ENCODE results near the gene PTPN5. TPM values are rescaled to one million over a fixed set of nuclear protein-coding genes. Genes with fewer than 3 reads are reported as not detected.

PTPN5 gene
- total RNA-seq, 1 experiment from 2014 or later = 1.4 TPM

GRCh38 chr11:18723991-18724390 lies 67.6 kb downstream of the PTPN5 start:
- H3K36me3 Mint-ChIP-seq (ENCODE audit: insufficient read depth in 1 of 3, low read depth in 3 of 3) = no peaks in the 10 kb centered on the region; a peak in 1 of 7 replicates
- Histone ChIP-seq H3K9ac (ENCODE audit: extremely low read depth, insufficient read length, low read length) (no peak overlapping the region), H2BK120ac (ENCODE audit: low read depth, low read length, poor library complexity, severe bottlenecking) (no peak overlapping the region), H3K18ac (ENCODE audit: insufficient read length, low read depth, low read length) (no peak overlapping the region), H3K4me1 (ENCODE audit: insufficient read depth, low read length) (peaks cover 3% of the 10 kb centered on the region; the same call in 1 of the 2 replicates), H3K56ac (ENCODE audit: insufficient read length, low read depth, low read length) (no peak overlapping the region), H2BK12ac (ENCODE audit: insufficient read length, low read depth, low read length) (no peak overlapping the region), H2BK15ac (ENCODE audit: low read depth, low read length) (no peak overlapping the region), H4K20me1 (ENCODE audit: control insufficient read depth, insufficient read depth, insufficient read length) (no peaks in the 10 kb centered on the region), H2AFZ (ENCODE audit: low read length) (no peak overlapping the region), H3K23ac (ENCODE audit: insufficient read length, low read depth, low read length) (no peak overlapping the region), H4K5ac (ENCODE audit: insufficient read length, low read depth, low read length) (no peak overlapping the region), H3K4me2 (ENCODE audit: insufficient read depth, insufficient read length, low read length) (no peak overlapping the region), H3K23me2 (ENCODE audit: insufficient read length, low read depth, low read length, poor library complexity, severe bottlenecking) (peaks cover 9% of the 10 kb centered on the region), H3K9me3 (ENCODE audit: control insufficient read depth, low read depth, low read length) (no peaks in the 10 kb centered on the region), H2AK5ac (ENCODE audit: insufficient read length, low read length) (no peak overlapping the region), H3K79me1 (ENCODE audit: insufficient read depth, low read depth, low read length, poor library complexity, severe bottlenecking) (no peaks in the 10 kb centered on the region), H3T11ph (ENCODE audit: low read length) (no peak overlapping the region), H2BK20ac (ENCODE audit: low read depth, low read length, poor library complexity, severe bottlenecking) (no peak overlapping the region), H3K27me3 (ENCODE audit: insufficient read depth, low read length) (no peaks in the 10 kb centered on the region), H2BK5ac (ENCODE audit: insufficient read length, low read length) (no peak overlapping the region), H3K27ac (ENCODE audit: insufficient read length, low read depth, low read length) (no peak overlapping the region), H3K79me2 (ENCODE audit: insufficient read depth, low read length) (no peaks in the 10 kb centered on the region), H3K4ac (ENCODE audit: low read depth, low read length) (no peak overlapping the region), H4K91ac (ENCODE audit: insufficient read length, low read depth, low read length) (no peak overlapping the region), H4K8ac (replicated peaks; ENCODE audit: insufficient read length, low read depth, low read length) (no peak overlapping the region), H3K14ac (ENCODE audit: insufficient read depth, low read length) (no peak overlapping the region; the same call in 1 of the 2 replicates)
- no peak overlapping the region for H3K27ac Mint-ChIP-seq
- peaks cover 16% of the 10 kb centered on the region for H3K27me3 Mint-ChIP-seq (ENCODE audit: low read depth)
- DNase-seq = no peak
- no peak overlapping the region for H3K4me3 Mint-ChIP-seq
- WGBS (ENCODE audit: extremely low coverage, insufficient read length, low lambda C conversion rate) = no CpG with 5 or more reads among the region's 7 CpGs
- H3K4me1 Mint-ChIP-seq = peaks cover 25 to 45% of the 10 kb centered on the region in 2 experiments
- no peaks in the 10 kb centered on the region for H3K9me3 Mint-ChIP-seq
- no peak for TF ChIP-seq CTCF (conservative IDR thresholded peaks at IDR 0.05)

All from H9 (cell line).